Neural progenitor cell (in vitro differentiated cells): ENCODE data around the gene CD9.

Experiments used
- CTCF ChIP-seq: fragments of 200-600 bp; sonication (generic); IDR thresholded peaks from 2 replicates; pipeline ENCODE4 v1.5.1; 2017; ENCODE audit warnings: antibody characterized with exemption, mild to moderate bottlenecking
- EZH2 ChIP-seq: fragments of 200-600 bp; sonication (generic); IDR thresholded peaks from 2 replicates; pipeline ENCODE4 v1.6.1; 2017; ENCODE audit warnings: antibody characterized with exemption, mild to moderate bottlenecking, moderate library complexity

GRCh38 chr12:6282453-6282840, 82.2 kb downstream of the CD9 start:
- TF ChIP-seq CTCF, result no peak
- no peak for TF ChIP-seq EZH2
